HEK293 (cell line): ENCODE measurements around the gene TPRKB.

Experiments
- CTCF ChIA-PET: fragments of 350-600 bp; formaldehyde crosslinking; extraction: SDS; loops from one replicate; lab custom pipeline; 2021; ENCODE audit warnings: antibody characterized with exemption; lab: Yijun Ruan, JAX
- POLR2A ChIA-PET: fragments of 300-600 bp; formaldehyde crosslinking; extraction: SDS; loops from one replicate; lab custom pipeline; 2020; ENCODE audit warnings: antibody characterized with exemption, inconsistent platforms; lab: Yijun Ruan, JAX
- H3K27ac ChIP-seq: fragments of 200-500 bp; sonication (Bioruptor generic); 2 replicates; pipeline ENCODE4 v1.5.1; 2014; ENCODE audit warnings: low read depth, low read length, control low read depth, inconsistent platforms; ENCODE audit errors: extremely low read depth
- H3K36me3 ChIP-seq, 2 experiments: fragments of 200-500 bp in 1 of 2; sonication (Bioruptor generic) in 1 of 2; 1 replicate in 1 of 2; 2 replicates in 1 of 2; pipeline ENCODE4 v1.5.1; 2014 to 2017; ENCODE audit warnings: inconsistent platforms in 2 of 2, low read length in 2 of 2; ENCODE audit not compliant: control insufficient read depth in 2 of 2, insufficient read depth in 1 of 2
- H3K4me1 ChIP-seq: fragments of 200-500 bp; sonication (Bioruptor generic); 2 replicates; pipeline ENCODE4 v1.5.1; 2014; ENCODE audit warnings: mild to moderate bottlenecking, low read length, inconsistent platforms; ENCODE audit not compliant: control insufficient read depth, insufficient read depth
- H3K4me3 ChIP-seq: 2 replicates; pipeline ENCODE4 v1.5.1; 2011; ENCODE audit warnings: low read depth, mild to moderate bottlenecking, control low read depth, low read length, moderate library complexity
- H3K9me3 ChIP-seq: fragments of 200-500 bp; sonication (Bioruptor generic); 2 replicates; pipeline ENCODE4 v1.5.1; 2014; ENCODE audit warnings: low read depth, low read length, inconsistent platforms; ENCODE audit not compliant: control insufficient read depth, insufficient read depth
- EGR2 ChIP-seq: fragments of 450-650 bp; formaldehyde crosslinking; IDR thresholded peaks from 2 replicates; pipeline ENCODE4 v1.5.1; 2016; ENCODE audit warnings: low read depth, missing biosample characterization, missing genetic modification characterization
- GLIS2 ChIP-seq: fragments of 450-650 bp; formaldehyde crosslinking; IDR thresholded peaks from 2 replicates; pipeline ENCODE4 v1.5.1; 2016; ENCODE audit warnings: missing biosample characterization, missing genetic modification characterization
- HIC1 ChIP-seq: fragments of 450-650 bp; formaldehyde crosslinking; IDR thresholded peaks from 2 replicates; pipeline ENCODE4 v1.5.1; 2016; ENCODE audit warnings: missing biosample characterization, missing genetic modification characterization
- KLF1 ChIP-seq: fragments of 450-650 bp; formaldehyde crosslinking; IDR thresholded peaks from 2 replicates; pipeline ENCODE4 v1.5.1; 2016; ENCODE audit warnings: missing biosample characterization, missing genetic modification characterization
- KLF7 ChIP-seq: fragments of 450-650 bp; formaldehyde crosslinking; IDR thresholded peaks from 2 replicates; pipeline ENCODE4 v1.5.1; 2016; ENCODE audit warnings: missing biosample characterization, missing genetic modification characterization, borderline replicate concordance
- SETDB1 ChIP-seq: IDR thresholded peaks from one replicate; pipeline ENCODE4 v1.6.1; 2017; ENCODE audit warnings: mild to moderate bottlenecking, low read length, moderate library complexity, mixed read lengths; ENCODE audit not compliant: insufficient read length
- ZBTB20 ChIP-seq: fragments of 450-650 bp; formaldehyde crosslinking; IDR thresholded peaks from 2 replicates; pipeline ENCODE4 v1.5.1; 2016; ENCODE audit warnings: missing biosample characterization, missing genetic modification characterization
- ZBTB26 ChIP-seq: fragments of 450-650 bp; formaldehyde crosslinking; optimal IDR thresholded peaks from 2 replicates; pipeline ENCODE3; 2016; ENCODE audit warnings: missing biosample characterization, mild to moderate bottlenecking, missing genetic modification characterization
- ZFHX2 ChIP-seq: fragments of 450-650 bp; formaldehyde crosslinking; conservative IDR thresholded peaks from 2 replicates; pipeline ENCODE4 v1.5.1; 2016; ENCODE audit warnings: missing biosample characterization, missing genetic modification characterization
- ZNF2 ChIP-seq: fragments of 450-650 bp; formaldehyde crosslinking; IDR thresholded peaks from 2 replicates; pipeline ENCODE4 v1.5.1; 2016; ENCODE audit warnings: missing biosample characterization, missing genetic modification characterization
- ZNF221 ChIP-seq: fragments of 450-650 bp; formaldehyde crosslinking; IDR thresholded peaks from 2 replicates; pipeline ENCODE4 v1.5.1; 2017; ENCODE audit warnings: missing biosample characterization, missing genetic modification characterization, borderline replicate concordance
- ZNF266 ChIP-seq: fragments of 450-650 bp; formaldehyde crosslinking; IDR thresholded peaks from 2 replicates; pipeline ENCODE4 v1.5.1; 2016; ENCODE audit warnings: missing biosample characterization, missing genetic modification characterization, low read depth
- ZNF513 ChIP-seq: fragments of 450-650 bp; IDR thresholded peaks from 2 replicates; pipeline ENCODE4 v1.5.1; 2018; ENCODE audit warnings: missing biosample characterization, missing genetic modification characterization
- ZNF560 ChIP-seq: fragments of 450-650 bp; formaldehyde crosslinking; IDR thresholded peaks from 2 replicates; pipeline ENCODE4 v1.5.1; 2017; ENCODE audit warnings: missing biosample characterization, missing genetic modification characterization, borderline replicate concordance
- ZNF610 ChIP-seq: fragments of 450-650 bp; formaldehyde crosslinking; IDR thresholded peaks from 2 replicates; pipeline ENCODE4 v1.5.1; 2016; ENCODE audit warnings: missing biosample characterization, missing genetic modification characterization, borderline replicate concordance
- ZNF623 ChIP-seq: fragments of 450-650 bp; formaldehyde crosslinking; IDR thresholded peaks from 2 replicates; pipeline ENCODE4 v1.5.1; 2016; ENCODE audit warnings: missing biosample characterization, missing genetic modification characterization
- ZNF624 ChIP-seq: fragments of 450-650 bp; formaldehyde crosslinking; IDR thresholded peaks from 2 replicates; pipeline ENCODE4 v1.5.1; 2017; ENCODE audit warnings: missing biosample characterization, missing genetic modification characterization
- ZNF785 ChIP-seq: fragments of 450-650 bp; formaldehyde crosslinking; IDR thresholded peaks from 2 replicates; pipeline ENCODE4 v1.5.1; 2016; ENCODE audit warnings: missing biosample characterization, missing genetic modification characterization

The TPRKB gene

GRCh38 chr2:73770725-73771124, 33.6 kb upstream of the TPRKB start:
- ChIA-PET CTCF (no interaction called here), POLR2A (no interaction called here)
- peaks cover 54 to 87% of the 10 kb centered on the region in 2 experiments for H3K36me3 ChIP-seq

GRCh38 chr2:73766994-73767393, 29.8 kb upstream of the TPRKB start:
- H3K36me3 ChIP-seq = peaks cover 55 to 87% of the 10 kb centered on the region in 2 experiments
- no peak for TF ChIP-seq GLIS2
- TF ChIP-seq SETDB1 = no peak
- TF ChIP-seq ZNF610 = no peak
- TF ChIP-seq ZNF2 (tag by site-specific recombination) = no peak
- no peak for TF ChIP-seq ZBTB26 (tag by site-specific recombination)
- TF ChIP-seq ZBTB20 (tag by site-specific recombination) = no peak
- no peak for TF ChIP-seq HIC1
- no peak for TF ChIP-seq ZNF266 (tag by site-specific recombination)
- no peak for TF ChIP-seq KLF7 (tag by site-specific recombination)
- TF ChIP-seq, all 188 proteins: peak for 0
- Histone ChIP-seq H3K4me3 (no peak overlapping the region), H3K4me1 (no peaks in the 10 kb centered on the region), H3K27ac (no peak overlapping the region), H3K9me3 (no peaks in the 10 kb centered on the region)
- CTCF ChIA-PET = no interaction called here
- POLR2A ChIA-PET = interaction anchor here (0.6 kb wide), 1 partner anchor 19 kb away, joined by 3 read pairs; no protein-coding TSS in a partner anchor

More at GRCh38 chr2:73770725-73771124, 33.6 kb upstream of the TPRKB start:
- H3K9me3 ChIP-seq = no peaks in the 10 kb centered on the region
- H3K27ac ChIP-seq = no peak overlapping the region
- H3K4me1 ChIP-seq = no peaks in the 10 kb centered on the region
- H3K4me3 ChIP-seq = no peak overlapping the region
- TF ChIP-seq SETDB1 (no peak), ZNF623 (peak; percentile 81)

GRCh38 chr2:73766349-73766748, 29.2 kb upstream of the TPRKB start:
- Histone ChIP-seq H3K4me3 (no peak overlapping the region), H3K36me3 (peaks cover 54 to 91% of the 10 kb centered on the region in 2 experiments), H3K27ac (no peak overlapping the region), H3K4me1 (no peaks in the 10 kb centered on the region), H3K9me3 (no peaks in the 10 kb centered on the region)
- CTCF ChIA-PET = interaction anchor here (0.6 kb wide), 1 partner anchor 18 kb away, joined by 4 read pairs; no protein-coding TSS in a partner anchor
- POLR2A ChIA-PET = no interaction called here
- TF ChIP-seq ZNF624 (tag by site-specific recombination) (no peak), ZNF221 (tag by site-specific recombination) (no peak), ZNF785 (tag by site-specific recombination) (no peak), ZNF560 (tag by site-specific recombination) (no peak)

GRCh38 chr2:73764945-73765344, 27.8 kb upstream of the TPRKB start:
- H3K9me3 ChIP-seq = no peaks in the 10 kb centered on the region
- CTCF ChIA-PET = no interaction called here
- H3K36me3 ChIP-seq = peaks cover 54 to 93% of the 10 kb centered on the region in 2 experiments
- no peak for TF ChIP-seq KLF1 (tag by site-specific recombination)
- TF ChIP-seq ZFHX2 (tag by site-specific recombination) = peak; percentile 50
- no peak for TF ChIP-seq ZNF513 (tag by site-specific recombination)
- 0 out of 2 replicates have a peak, but pooled peaks have one; percentile 19 for TF ChIP-seq EGR2 (tag by site-specific recombination)
- TF ChIP-seq, all 188 proteins: peak for 2
- H3K27ac ChIP-seq = no peak overlapping the region
- H3K4me1 ChIP-seq = no peaks in the 10 kb centered on the region
- POLR2A ChIA-PET = interaction anchor here (1.0 to 1.2 kb wide), 2 partner anchors 11 to 28 kb away, joined by 3 to 5 read pairs; partner anchors contain the start of gene TPRKB
- no peak overlapping the region for H3K4me3 ChIP-seq
